A673 (cell line): ENCODE results near the gene LRP1B. TPM values are rescaled to one million over a fixed set of nuclear protein-coding genes. Genes with fewer than 3 reads are reported as not detected.

Source experiments
- BruUV-seq: library from RNA; stranded (reverse); fragments of 400-500 nt; replicated peaks from 2 replicates; lab custom pipeline; 2021; lab: Mats Ljungman, UMichigan
- CTCF ChIA-PET: fragments of 300-600 bp; sonication (Branson Sonifier 250); formaldehyde crosslinking; loops from one replicate; lab custom pipeline; 2022; ENCODE audit warnings: antibody characterized with exemption; lab: Charles Lee
- POLR2A ChIA-PET: fragments of 300-600 bp; sonication (Branson Sonifier 250); formaldehyde crosslinking; loops from one replicate; lab custom pipeline; 2022; ENCODE audit warnings: antibody characterized with exemption; ENCODE audit not compliant: low non-redundant PET; lab: Charles Lee
- DNase-seq: peaks from one replicate; pipeline ENCODE4 v3.0.0-alpha.2; 2015; ENCODE audit warnings: low spot score
- H3K27ac ChIP-seq: fragments of 200-600 bp; sonication (generic); 2 replicates; pipeline ENCODE4 v1.5.1; 2016; ENCODE audit warnings: mixed run types, low read depth, mild to moderate bottlenecking, mixed read lengths, antibody characterized with exemption, low read length; ENCODE audit not compliant: poor library complexity, severe bottlenecking
- H3K27me3 ChIP-seq: fragments of 200-600 bp; sonication (generic); replicated peaks from 2 replicates; pipeline ENCODE4 v1.6.1; 2017; ENCODE audit warnings: mixed run types, low read depth, mild to moderate bottlenecking, mixed read lengths, antibody characterized with exemption, low read length; ENCODE audit not compliant: insufficient read depth, poor library complexity
- H3K36me3 ChIP-seq: fragments of 200-600 bp; sonication (generic); 2 replicates; pipeline ENCODE4 v1.6.1; 2016; ENCODE audit warnings: mixed run types, mild to moderate bottlenecking, mixed read lengths, antibody characterized with exemption, low read length; ENCODE audit not compliant: insufficient read depth, poor library complexity, severe bottlenecking
- H3K4me1 ChIP-seq: fragments of 200-600 bp; sonication (generic); 2 replicates; pipeline ENCODE4 v1.6.1; 2017; ENCODE audit warnings: mixed run types, mild to moderate bottlenecking, mixed read lengths, antibody characterized with exemption, low read length; ENCODE audit not compliant: insufficient read depth, poor library complexity, severe bottlenecking
- H3K4me3 ChIP-seq: fragments of 200-600 bp; sonication (generic); 2 replicates; pipeline ENCODE4 v1.5.1; 2016; ENCODE audit warnings: low read depth, mixed run types, mild to moderate bottlenecking, mixed read lengths, low read length; ENCODE audit not compliant: poor library complexity, severe bottlenecking
- H3K9me3 ChIP-seq: fragments of 200-600 bp; sonication (generic); 2 replicates; pipeline ENCODE4 v1.6.1; 2016; ENCODE audit warnings: mixed run types, low read depth, mild to moderate bottlenecking, mixed read lengths, antibody characterized with exemption, low read length; ENCODE audit not compliant: poor library complexity, severe bottlenecking
- EZH2 ChIP-seq: fragments of 200-600 bp; sonication (generic); IDR thresholded peaks from 2 replicates; pipeline ENCODE4 v1.6.1; 2017; ENCODE audit warnings: borderline replicate concordance, low read depth, mild to moderate bottlenecking, mixed read lengths, antibody characterized with exemption, low read length; ENCODE audit not compliant: poor library complexity, severe bottlenecking
- intact Hi-C: fragments of 100-400 bp; cut with micrococcal nuclease; formaldehyde crosslinking; loops from one replicate; pipeline ENCODE4 v1.10.0; 2022; ENCODE audit not compliant: unreplicated experiment
- total RNA-seq: library from RNA; stranded (reverse); gene quantifications from 2 replicates; pipeline ENCODE4 v1.2.3, GENCODE V29; 2021
- TF ChIP-seq, protein P1 (sequence below): fragments of 300-800, 200-600 bp; sonication (generic); conservative IDR thresholded peaks from 2 replicates; pipeline ENCODE4 v1.5.1; 2017; ENCODE audit warnings: low read depth, mild to moderate bottlenecking, antibody characterized with exemption, low read length, moderate library complexity, mixed read lengths

Gene LRP1B
- total RNA-seq, 1 experiment from 2014 or later, result 9.9 TPM

DNA sequence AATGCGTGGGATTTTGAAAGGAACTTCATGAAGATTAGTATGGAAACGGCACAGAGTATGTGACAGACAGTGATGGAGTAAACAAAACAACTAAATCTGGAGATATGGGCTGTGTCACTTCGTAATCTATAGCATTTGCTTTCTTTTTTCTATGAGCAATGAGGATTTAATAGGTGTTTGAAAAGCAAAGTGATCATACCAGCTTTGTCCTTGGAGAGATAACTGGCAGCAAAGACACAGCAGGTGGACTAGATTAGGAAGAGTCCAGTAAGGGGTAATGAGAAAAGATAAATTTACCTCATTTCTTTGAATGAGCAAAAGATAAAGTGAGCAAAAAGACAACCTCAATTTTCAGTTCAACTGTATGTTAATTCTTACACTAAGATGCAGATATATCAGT, 199.0 kb downstream of the LRP1B start:
- no peaks in the 10 kb centered on the region for H3K36me3 ChIP-seq
- no peak for DNase-seq
- CTCF ChIA-PET, result no interaction called here
- POLR2A ChIA-PET, result no interaction called here
- H3K27me3 ChIP-seq, result no peaks in the 10 kb centered on the region
- no peak overlapping the region for H3K4me3 ChIP-seq
- intact Hi-C loops, result no loop called here
- BruUV-seq, result no TSS peak
- no peaks in the 10 kb centered on the region for H3K4me1 ChIP-seq
- H3K27ac ChIP-seq, result no peak overlapping the region
- TF ChIP-seq, protein P1, sequence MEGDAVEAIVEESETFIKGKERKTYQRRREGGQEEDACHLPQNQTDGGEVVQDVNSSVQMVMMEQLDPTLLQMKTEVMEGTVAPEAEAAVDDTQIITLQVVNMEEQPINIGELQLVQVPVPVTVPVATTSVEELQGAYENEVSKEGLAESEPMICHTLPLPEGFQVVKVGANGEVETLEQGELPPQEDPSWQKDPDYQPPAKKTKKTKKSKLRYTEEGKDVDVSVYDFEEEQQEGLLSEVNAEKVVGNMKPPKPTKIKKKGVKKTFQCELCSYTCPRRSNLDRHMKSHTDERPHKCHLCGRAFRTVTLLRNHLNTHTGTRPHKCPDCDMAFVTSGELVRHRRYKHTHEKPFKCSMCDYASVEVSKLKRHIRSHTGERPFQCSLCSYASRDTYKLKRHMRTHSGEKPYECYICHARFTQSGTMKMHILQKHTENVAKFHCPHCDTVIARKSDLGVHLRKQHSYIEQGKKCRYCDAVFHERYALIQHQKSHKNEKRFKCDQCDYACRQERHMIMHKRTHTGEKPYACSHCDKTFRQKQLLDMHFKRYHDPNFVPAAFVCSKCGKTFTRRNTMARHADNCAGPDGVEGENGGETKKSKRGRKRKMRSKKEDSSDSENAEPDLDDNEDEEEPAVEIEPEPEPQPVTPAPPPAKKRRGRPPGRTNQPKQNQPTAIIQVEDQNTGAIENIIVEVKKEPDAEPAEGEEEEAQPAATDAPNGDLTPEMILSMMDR, result no peak
- no peak for TF ChIP-seq EZH2
- no peaks in the 10 kb centered on the region for H3K9me3 ChIP-seq

DNA sequence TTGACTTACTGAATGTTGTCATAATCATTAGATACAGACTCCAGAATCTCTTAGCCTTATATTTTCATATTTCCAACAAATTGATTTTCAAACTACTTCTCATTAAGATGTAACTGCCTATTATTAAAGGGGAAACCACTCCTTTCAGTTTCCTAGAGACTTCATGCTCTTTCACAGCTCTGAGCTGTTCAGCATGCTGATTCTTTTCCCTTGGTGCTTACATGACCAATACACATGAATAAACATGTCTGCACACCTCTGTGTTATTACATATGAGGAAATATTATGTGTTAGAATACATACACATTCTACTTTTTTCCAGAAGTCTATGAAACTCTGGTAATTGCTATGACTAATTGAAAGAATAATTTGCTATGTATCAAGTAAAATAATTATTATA, 200.0 kb downstream of the LRP1B start:
- BruUV-seq, result no TSS peak
- Histone ChIP-seq H3K9me3 (no peaks in the 10 kb centered on the region), H3K27ac (no peak overlapping the region), H3K36me3 (no peaks in the 10 kb centered on the region), H3K4me1 (no peaks in the 10 kb centered on the region), H3K4me3 (no peak overlapping the region), H3K27me3 (no peaks in the 10 kb centered on the region)
- TF ChIP-seq EZH2, result no peak
- TF ChIP-seq, protein P1, result no peak
- POLR2A ChIA-PET, result no interaction called here
- CTCF ChIA-PET, result no interaction called here
- DNase-seq, result no peak
- intact Hi-C loops, result no loop called here

DNA sequence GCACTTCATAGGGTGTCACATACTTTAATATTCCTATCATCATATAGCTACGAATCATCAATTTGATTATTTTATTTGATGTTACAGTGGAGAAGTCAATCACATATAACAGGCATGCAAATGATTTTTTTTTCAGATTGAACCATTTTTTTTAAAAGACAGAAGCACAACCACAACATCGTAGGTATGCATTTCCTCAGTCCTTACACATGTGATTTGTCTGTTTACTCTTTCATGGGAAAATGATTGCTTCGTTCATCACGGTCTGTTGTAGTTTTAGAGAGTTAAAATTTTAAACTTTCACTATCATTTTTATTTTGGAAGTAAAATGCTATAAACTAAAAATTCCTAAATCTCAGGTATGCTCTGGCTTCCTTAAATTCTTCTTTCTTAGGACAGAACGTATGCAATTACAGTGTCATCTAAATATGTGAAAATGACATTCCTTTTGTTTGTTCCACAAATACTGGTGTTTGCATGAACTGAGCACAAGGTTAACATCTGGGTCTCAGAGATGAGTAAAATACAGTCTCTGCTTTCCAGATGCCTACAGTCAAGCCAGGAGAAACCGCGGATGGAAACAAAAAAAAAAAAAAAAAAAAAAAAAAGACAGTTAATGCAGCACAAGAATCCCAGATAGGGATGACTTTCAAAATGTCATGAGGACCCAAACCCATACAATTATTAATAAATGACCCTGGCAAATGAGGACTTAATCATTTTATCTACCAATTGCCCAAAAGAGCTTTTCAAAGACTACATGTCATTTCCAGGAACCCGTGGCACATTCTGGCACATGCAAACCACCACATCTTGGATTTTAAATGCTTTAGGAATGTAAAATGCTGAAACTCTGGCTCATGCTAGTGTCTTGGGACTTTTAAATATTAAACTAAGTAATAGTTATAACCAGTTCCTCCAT, 201.2 kb downstream of the LRP1B start:
- H3K9me3 ChIP-seq, result no peaks in the 10 kb centered on the region
- no peak overlapping the region for H3K27ac ChIP-seq
- POLR2A ChIA-PET, result no interaction called here
- intact Hi-C loops, result no loop called here
- no peaks in the 10 kb centered on the region for H3K4me1 ChIP-seq
- TF ChIP-seq EZH2, result no peak
- TF ChIP-seq, protein P1, result no peak
- no peak overlapping the region for H3K4me3 ChIP-seq
- CTCF ChIA-PET, result no interaction called here
- no peaks in the 10 kb centered on the region for H3K27me3 ChIP-seq
- BruUV-seq, result no TSS peak
- no peaks in the 10 kb centered on the region for H3K36me3 ChIP-seq
- DNase-seq, result no peak
